Lung (tissue), 12 donors: ENCODE results near the gene KLLN. TPM values are rescaled to one million over a fixed set of nuclear protein-coding genes. Genes with fewer than 3 reads are reported as not detected.
"Not testable (repeated sequence)": the region's sequence is repeated elsewhere in the genome, so short reads cannot be mapped to it uniquely, and the experiment has no call there.

Source experiments
- ATAC-seq: fragments of 200-7000 bp; cut with Tn5 transposase; one replicate; pipeline ENCODE4 v1.9.1; 2020; ENCODE audit warnings: moderate number of reproducible peaks; ENCODE audit not compliant: insufficient read depth, low FRiP score
- DNase-seq, 3 donors: peaks; one replicate each; pipeline ENCODE4 v3.0.0-alpha.2; 2013 to 2017
- H3K27ac ChIP-seq, 2 donors: one replicate each; pipeline ENCODE4 v1.5.1; 2013; ENCODE audit warnings: mild to moderate bottlenecking in 2 of 2, moderate library complexity in 2 of 2, control low read depth in 1 of 2, inconsistent platforms in 1 of 2, low read depth in 1 of 2, low read length in 1 of 2
- H3K27me3 ChIP-seq, 3 donors: one replicate each; pipeline ENCODE4 v1.5.1; 2013; ENCODE audit warnings: low read length in 2 of 3; ENCODE audit not compliant: control insufficient read depth in 3 of 3, insufficient read depth in 3 of 3
- H3K36me3 ChIP-seq, 4 donors: one replicate each; pipeline ENCODE4 v1.5.1; 2013; ENCODE audit warnings: low read length in 4 of 4, mild to moderate bottlenecking in 1 of 4, moderate library complexity in 1 of 4; ENCODE audit not compliant: control insufficient read depth in 4 of 4, insufficient read depth in 4 of 4
- H3K4me1 ChIP-seq, 5 donors: one replicate each; pipeline ENCODE4 v1.5.1; 2013; ENCODE audit warnings: low read length in 5 of 5, mild to moderate bottlenecking in 2 of 5, moderate library complexity in 1 of 5; ENCODE audit not compliant: control insufficient read depth in 5 of 5, insufficient read depth in 5 of 5
- H3K4me3 ChIP-seq: one replicate; pipeline ENCODE4 v1.5.1; 2013; ENCODE audit warnings: mild to moderate bottlenecking, control low read depth, moderate library complexity
- H3K9ac ChIP-seq, 2 donors: one replicate each; pipeline ENCODE4 v1.5.1; 2013; ENCODE audit warnings: low read length in 2 of 2, control low read depth in 1 of 2; ENCODE audit not compliant: insufficient read depth in 1 of 2
- H3K9me3 ChIP-seq, 4 donors: one replicate each; pipeline ENCODE4 v1.5.1; 2013; ENCODE audit warnings: low read length in 3 of 4, mild to moderate bottlenecking in 1 of 4, moderate library complexity in 1 of 4; ENCODE audit not compliant: control insufficient read depth in 4 of 4, insufficient read depth in 3 of 4
- WGBS, 2 donors: extraction: QIAGEN DNeasy Blood & Tissue Kit; methylation state at CpG; one replicate each; pipeline ENCODE4 v1.1.7; 2013; 5-methylcytosine and 5-hydroxymethylcytosine counted together
- polyA plus RNA-seq, 2 donors: library from polyadenylated mRNA; stranded (reverse); fragments of 200-250 nt; gene quantifications; one replicate each; pipeline ENCODE4 v1.2.1, GENCODE V29; 2013
- total RNA-seq, 2 donors: library from RNA; depleted of rRNA in 1 of 2; stranded (reverse); fragments of >200 nt in 1 of 2; gene quantifications; one replicate each; pipeline ENCODE4 v1.2.1, GENCODE V29; 2014 to 2021
- TF ChIP-seq, protein P1 (sequence below): IDR thresholded peaks from 2 replicates; pipeline ENCODE4 v1.5.1; 2012; ENCODE audit warnings: mild to moderate bottlenecking; ENCODE audit errors: control extremely low read depth, extremely low read depth
- donor health status: control.
- donor health status: control.
- donor health status: Bipolar disorder and iron deficiency.
- donor health status: healthy.
- donor health status: DM: yes; HTN: yes; CAD: no.

KLLN gene
- total and polyA plus RNA-seq, 4 donors = 0.14 to 1.5 (median 0.86) TPM

GRCh38 chr10:87861566-87861952 lies 1.8 kb downstream of the KLLN start:
- H3K27ac ChIP-seq = peak overlapping the region; percentile 85 to 91
- ATAC-seq (peak; percentile 5), DNase-seq (peak in 2 of 3 donors; percentile 66 to 85)
- TF ChIP-seq, protein P1, sequence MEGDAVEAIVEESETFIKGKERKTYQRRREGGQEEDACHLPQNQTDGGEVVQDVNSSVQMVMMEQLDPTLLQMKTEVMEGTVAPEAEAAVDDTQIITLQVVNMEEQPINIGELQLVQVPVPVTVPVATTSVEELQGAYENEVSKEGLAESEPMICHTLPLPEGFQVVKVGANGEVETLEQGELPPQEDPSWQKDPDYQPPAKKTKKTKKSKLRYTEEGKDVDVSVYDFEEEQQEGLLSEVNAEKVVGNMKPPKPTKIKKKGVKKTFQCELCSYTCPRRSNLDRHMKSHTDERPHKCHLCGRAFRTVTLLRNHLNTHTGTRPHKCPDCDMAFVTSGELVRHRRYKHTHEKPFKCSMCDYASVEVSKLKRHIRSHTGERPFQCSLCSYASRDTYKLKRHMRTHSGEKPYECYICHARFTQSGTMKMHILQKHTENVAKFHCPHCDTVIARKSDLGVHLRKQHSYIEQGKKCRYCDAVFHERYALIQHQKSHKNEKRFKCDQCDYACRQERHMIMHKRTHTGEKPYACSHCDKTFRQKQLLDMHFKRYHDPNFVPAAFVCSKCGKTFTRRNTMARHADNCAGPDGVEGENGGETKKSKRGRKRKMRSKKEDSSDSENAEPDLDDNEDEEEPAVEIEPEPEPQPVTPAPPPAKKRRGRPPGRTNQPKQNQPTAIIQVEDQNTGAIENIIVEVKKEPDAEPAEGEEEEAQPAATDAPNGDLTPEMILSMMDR = no peak
- no peaks in the 10 kb centered on the region for H3K27me3 ChIP-seq
- 2 to 7% methylated on average over 16 of the region's 16 CpGs for WGBS, 2 donors
- H3K9ac ChIP-seq = peak overlapping the region; percentile 63 to 86
- no peaks in the 10 kb centered on the region for H3K9me3 ChIP-seq
- peaks cover 0 to 20% (median 0%) of the 10 kb centered on the region in 4 donors for H3K36me3 ChIP-seq
- peaks cover 0 to 3% (median 0%) of the 10 kb centered on the region in 5 donors for H3K4me1 ChIP-seq
- H3K4me3 ChIP-seq = peak overlapping the region; percentile 71

- TF ChIP-seq, protein P1 = no peak
- peaks cover 0 to 20% (median 0%) of the 10 kb centered on the region in 4 donors for H3K36me3 ChIP-seq
- no peak overlapping the region for H3K4me3 ChIP-seq
- DNase-seq = no peak
- 48 to 61% methylated on average over 4 of the region's 4 CpGs for WGBS, 2 donors
- H3K9ac ChIP-seq = no peak overlapping the region
- no peaks in the 10 kb centered on the region for H3K27me3 ChIP-seq
- peak overlapping the region in 1 of 2 donors; percentile 91 for H3K27ac ChIP-seq
- no peak for ATAC-seq
- H3K4me1 ChIP-seq = peaks cover 0 to 3% (median 0%) of the 10 kb centered on the region in 5 donors
- no peaks in the 10 kb centered on the region for H3K9me3 ChIP-seq
Observed at GRCh38 chr10:87860816-87861403, 2.4 kb downstream of the KLLN start.

GRCh38 chr10:87860156-87860795 lies 3.1 kb downstream of the KLLN start:
- TF ChIP-seq, protein P1 = peak; percentile 50
- 43 to 56% methylated on average over 3 of the region's 3 CpGs for WGBS, 2 donors
- Histone ChIP-seq H3K36me3 (peaks cover 0 to 19% (median 0%) of the 10 kb centered on the region in 4 donors), H3K27me3 (no peaks in the 10 kb centered on the region), H3K9ac (no peak overlapping the region), H3K4me3 (no peak overlapping the region), H3K4me1 (peaks cover 0 to 3% (median 0%) of the 10 kb centered on the region in 5 donors), H3K27ac (peak overlapping the region in 1 of 2 donors; percentile 91), H3K9me3 (no peaks in the 10 kb centered on the region)
- ATAC-seq (no peak), DNase-seq (peak in 2 of 3 donors; percentile 63 to 75)

GRCh38 chr10:87855665-87856064 lies 7.7 kb downstream of the KLLN start:
- ATAC-seq = not testable (repeated sequence)

DNA sequence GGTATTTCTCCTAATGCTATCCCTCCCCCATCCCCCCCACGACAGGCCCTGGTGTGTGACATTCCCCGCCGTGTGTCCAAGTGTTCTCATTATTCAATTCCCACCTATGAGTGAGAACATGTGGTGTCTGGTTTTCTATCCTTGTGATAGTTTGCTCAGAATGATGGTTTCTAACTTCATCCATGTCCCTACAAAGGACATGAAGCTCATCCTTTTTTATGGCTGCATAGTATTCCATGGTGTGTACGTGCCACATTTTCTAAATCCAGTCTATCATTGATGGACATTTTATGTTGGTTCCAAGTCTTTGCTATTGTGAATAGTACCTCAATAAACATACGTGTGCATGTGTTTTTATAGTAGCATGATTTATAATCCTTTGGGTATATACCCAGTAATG lies 8.1 kb downstream of the KLLN start:
- not testable (repeated sequence) for DNase-seq, H3K27ac ChIP-seq, H3K36me3 ChIP-seq, H3K9ac ChIP-seq, H3K4me3 ChIP-seq, ATAC-seq, H3K9me3 ChIP-seq, H3K27me3 ChIP-seq, H3K4me1 ChIP-seq
- WGBS, 2 donors = 93 to 96% methylated on average over 5 of the region's 5 CpGs

More at GRCh38 chr10:87855665-87856064, 7.7 kb downstream of the KLLN start:
- H3K9me3 ChIP-seq, H3K36me3 ChIP-seq, H3K27me3 ChIP-seq, H3K27ac ChIP-seq, DNase-seq, H3K9ac ChIP-seq, H3K4me1 ChIP-seq, H3K4me3 ChIP-seq: not testable (repeated sequence)
- 69 to 78% methylated on average over 4 of the region's 4 CpGs for WGBS, 2 donors
